GM21367 (cell line): ENCODE data around the gene GSK3B.

ENCODE experiments used
- ATAC-seq: cut with Tn5 transposase; IDR thresholded peaks from one replicate; pipeline ENCODE4 v1.9.1; 2021; ENCODE audit not compliant: unreplicated experiment

GSK3B gene

GRCh38 chr3:120098710-120099109 lies 4.5 kb upstream of the GSK3B start:
- ATAC-seq = no peak

- ATAC-seq = no peak
Measured at GRCh38 chr3:120095979-120096426, 1.8 kb upstream of the GSK3B start.

- ATAC-seq = peak; percentile 34
Measured at GRCh38 chr3:120095226-120095978, 1.2 kb upstream of the GSK3B start.

GRCh38 chr3:120094776-120095225 lies 554 bp upstream of the GSK3B start:
- peak; percentile 66 for ATAC-seq

- ATAC-seq = no peak
Measured at GRCh38 chr3:120093119-120093910, 932 bp downstream of the GSK3B start.

- ATAC-seq = no peak
Measured at GRCh38 chr3:120092474-120092873, 1.8 kb downstream of the GSK3B start.

GRCh38 chr3:120090422-120090821 lies 3.8 kb downstream of the GSK3B start:
- no peak for ATAC-seq

- ATAC-seq = no peak
Measured at GRCh38 chr3:120089089-120089488, 5.2 kb downstream of the GSK3B start.

GRCh38 chr3:120088622-120089021 lies 5.6 kb downstream of the GSK3B start:
- no peak for ATAC-seq

- peak; percentile 66 for ATAC-seq
Measured at GRCh38 chr3:120081719-120082118, 12.5 kb downstream of the GSK3B start.

GRCh38 chr3:120080836-120081235 lies 13.4 kb downstream of the GSK3B start:
- no peak for ATAC-seq

- no peak for ATAC-seq
Measured at GRCh38 chr3:120077731-120078130, 16.5 kb downstream of the GSK3B start.

GRCh38 chr3:120072867-120073525 lies 21.3 kb downstream of the GSK3B start:
- ATAC-seq = no peak

- ATAC-seq = no peak
Measured at GRCh38 chr3:120071259-120071658, 23.0 kb downstream of the GSK3B start.

GRCh38 chr3:120070263-120070981 lies 23.8 kb downstream of the GSK3B start:
- no peak for ATAC-seq

GRCh38 chr3:120067083-120067482 lies 27.2 kb downstream of the GSK3B start:
- no peak for ATAC-seq

- ATAC-seq = no peak
Measured at GRCh38 chr3:120066634-120067033, 27.6 kb downstream of the GSK3B start.

GRCh38 chr3:120064641-120065040 lies 29.6 kb downstream of the GSK3B start:
- ATAC-seq = no peak

GRCh38 chr3:120062474-120062873 lies 31.8 kb downstream of the GSK3B start:
- no peak for ATAC-seq

GRCh38 chr3:120059081-120059864 lies 35.0 kb downstream of the GSK3B start:
- ATAC-seq = no peak
